Left kidney (tissue), 2 donors: ENCODE results near the gene EMC8. TPM values are rescaled to one million over a fixed set of nuclear protein-coding genes. Genes with fewer than 3 reads are reported as not detected.

ENCODE experiments used
- DNase-seq: peaks from one replicate; pipeline ENCODE4 v3.0.0-alpha.2; 2013
- polyA plus RNA-seq: library from polyadenylated mRNA; unstranded; fragments of 120-200 nt; gene quantifications from one replicate; pipeline ENCODE4 v1.2.1, GENCODE V29; 2013; ENCODE audit not compliant: insufficient read length

EMC8 gene
- polyA plus RNA-seq, 1 donor: 27.9 TPM

DNA sequence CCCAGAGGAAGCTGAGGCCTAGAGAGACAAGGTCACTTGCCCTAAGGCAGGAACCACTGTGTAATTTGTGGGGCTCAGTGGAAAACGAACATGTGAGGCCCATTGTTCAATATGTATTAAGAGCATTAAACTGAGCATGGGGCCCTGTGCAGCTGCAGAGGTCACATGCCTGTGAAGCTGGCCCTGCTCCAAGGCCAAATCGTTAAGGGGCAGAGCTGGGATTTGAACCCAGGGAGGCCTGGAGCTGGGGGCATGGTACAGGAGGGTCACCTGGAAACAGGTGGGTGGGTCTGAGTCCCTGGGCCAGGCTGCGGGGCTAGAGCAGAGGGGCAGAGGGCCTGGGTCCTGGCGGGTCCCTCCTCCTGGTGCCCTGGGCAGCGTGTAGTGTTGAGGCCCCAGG is 68.2 kb downstream of the EMC8 start:
- DNase-seq: no peak

DNA sequence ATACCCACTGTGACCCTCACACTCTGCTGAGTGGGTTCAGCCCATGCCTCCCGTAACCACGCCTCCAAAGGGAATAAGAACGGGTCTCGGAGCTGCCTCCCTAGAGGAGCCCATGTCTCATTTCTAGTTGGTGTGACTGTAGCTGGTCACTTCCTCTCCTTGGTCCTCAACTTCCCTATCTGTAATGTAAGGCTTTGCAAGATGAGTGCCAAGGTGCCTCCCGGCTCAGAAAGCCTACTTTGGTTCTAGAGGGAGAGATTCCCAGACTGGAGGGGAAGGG is 69.2 kb downstream of the EMC8 start:
- DNase-seq: no peak

- DNase-seq: no peak
Measured at GRCh38 chr16:85729452-85730185, 69.7 kb downstream of the EMC8 start.

DNA sequence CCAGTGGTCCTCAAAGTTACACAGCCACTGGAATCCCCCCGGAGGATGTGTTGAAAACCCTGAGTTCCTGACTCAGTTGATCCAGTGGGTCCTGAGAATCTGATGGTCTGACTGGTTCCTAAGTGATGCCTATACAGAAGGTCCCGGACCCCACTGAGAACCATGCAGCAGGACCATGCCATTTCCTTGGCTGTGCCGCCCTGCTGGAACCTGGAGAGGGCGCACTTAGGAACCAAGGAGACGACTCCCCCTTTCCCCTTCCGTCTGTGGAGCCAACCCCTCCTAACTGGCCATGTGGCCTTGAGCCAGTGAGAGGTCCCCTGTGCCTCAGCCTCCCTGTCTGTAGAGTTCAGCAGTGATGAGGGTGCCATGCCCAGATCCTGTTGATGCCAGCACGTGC is 70.5 kb downstream of the EMC8 start:
- DNase-seq: no peak

Other genes starting within 250 kb of the EMC8 start
- 76.5 TPM for gene GSE1, start 186.2 kb downstream of the EMC8 start, polyA plus RNA-seq
- gene GINS2, start 110.6 kb downstream of the EMC8 start, polyA plus RNA-seq: 21.2 TPM
- 1.9 TPM for gene C16orf74, start 48.4 kb downstream of the EMC8 start, polyA plus RNA-seq
- gene COX4I1, start 151 bp upstream of the EMC8 start, polyA plus RNA-seq: 303 TPM
- 5.4 TPM for gene IRF8, start 99.6 kb upstream of the EMC8 start, polyA plus RNA-seq